Measurements from ENCODE around the gene COMMD6. TPM values are rescaled to one million over a fixed set of nuclear protein-coding genes. Genes with fewer than 3 reads are reported as not detected.

Gene COMMD6
- total and polyA plus RNA-seq, 2 donors (not counting 3 experiments of a cell fraction or from before 2014, with no cell fraction given): 71.7 to 122 TPM

DNA sequence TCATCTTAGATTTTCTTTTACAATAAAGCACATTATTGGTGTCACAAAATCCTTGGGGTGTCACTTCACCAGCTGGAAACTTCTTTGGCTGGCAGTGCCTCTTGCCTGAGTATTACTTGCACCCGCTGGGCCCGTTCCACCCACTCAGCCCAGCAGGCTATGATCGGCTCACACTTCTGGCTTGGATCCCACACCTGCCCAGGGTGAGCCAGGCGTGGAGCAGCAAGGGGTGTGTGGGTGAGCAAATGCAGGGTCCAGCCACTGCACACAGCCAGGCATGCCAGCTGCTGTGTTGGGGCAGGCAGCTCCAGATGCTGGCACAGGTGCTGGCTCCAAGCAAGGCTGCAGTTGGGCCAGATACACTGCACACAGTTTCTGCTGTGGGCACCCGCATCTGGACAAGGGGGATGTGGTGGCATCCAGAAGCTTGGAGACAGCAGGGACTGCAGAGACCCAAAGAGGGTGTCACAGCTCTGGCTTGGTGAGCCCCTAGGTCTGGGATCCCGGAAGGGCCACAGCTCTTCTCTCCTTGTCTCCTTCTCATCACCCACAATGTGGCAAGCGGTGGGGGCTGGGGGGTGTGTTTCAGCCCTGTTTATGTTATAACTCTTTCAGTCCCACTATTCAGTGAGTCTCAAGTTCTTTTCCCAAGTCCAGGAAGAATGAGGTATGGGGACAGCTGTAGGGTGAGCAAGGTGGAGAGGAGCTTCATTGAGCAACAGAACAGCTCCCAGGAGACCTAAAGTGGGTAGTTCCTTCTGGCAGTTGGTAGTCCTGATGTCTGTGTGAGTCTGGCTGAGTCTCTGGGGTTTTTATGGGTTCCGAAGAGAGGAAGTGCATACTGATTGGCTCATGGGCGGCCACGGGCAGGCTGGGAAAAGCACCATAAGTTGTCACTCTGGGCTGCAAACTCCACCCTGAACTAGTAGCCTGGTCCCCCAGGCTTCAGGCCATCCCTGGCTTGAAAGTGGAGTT, 30.3 kb downstream of the COMMD6 start:
- ChIA-PET CTCF (no interaction called here), POLR2A (no interaction called here)
- dilution Hi-C loops (cut with MboI; ENCODE audit: extremely low pct_ligation_motif_present, low sequenced_read_pairs): no loop called here

More for the DNA sequence above, 30.3 kb downstream of the COMMD6 start:
- intact Hi-C loops (cut with micrococcal nuclease): no loop called here
- no peak overlapping the region for H3K9ac ChIP-seq (replicated peaks; ENCODE audit: extremely low read depth, insufficient read depth, low read length)
- BruUV-seq (replicated peaks): no TSS peak
- H3K27ac ChIP-seq (ENCODE audit: insufficient read depth, low read depth, low read length): no peak overlapping the region
- H4K20me1 ChIP-seq (replicated peaks; ENCODE audit: control insufficient read depth, extremely low read depth, insufficient read depth, low read length): no peaks in the 10 kb centered on the region
- FAIRE-seq (no peak), DNase-seq (ENCODE audit: low read depth, low spot score) (no peak)
- no peak overlapping the region for H3K4me3 ChIP-seq (replicated peaks in 1 of 3; ENCODE audit: insufficient read depth in 1 of 3, low read depth in 1 of 3, low read length in 3 of 3)
- no peak for TF ChIP-seq POLR2AphosphoS5 (IDR thresholded peaks at IDR 0.05; ENCODE audit: insufficient read depth, low read depth, low read length)
- TF ChIP-seq MAX (IDR thresholded peaks at IDR 0.05; ENCODE audit: insufficient read depth, insufficient read length): no peak
- TF ChIP-seq EZH2 (IDR thresholded peaks at IDR 0.05; ENCODE audit: borderline replicate concordance, low read depth, low read length, severe bottlenecking): no peak
- TF ChIP-seq MYC (IDR thresholded peaks at IDR 0.05; ENCODE audit: low read depth, low read length): no peak
- TF ChIP-seq FOS (IDR thresholded peaks at IDR 0.05; ENCODE audit: borderline replicate concordance, insufficient read depth, low read length): no peak
- TF ChIP-seq, protein P1, sequence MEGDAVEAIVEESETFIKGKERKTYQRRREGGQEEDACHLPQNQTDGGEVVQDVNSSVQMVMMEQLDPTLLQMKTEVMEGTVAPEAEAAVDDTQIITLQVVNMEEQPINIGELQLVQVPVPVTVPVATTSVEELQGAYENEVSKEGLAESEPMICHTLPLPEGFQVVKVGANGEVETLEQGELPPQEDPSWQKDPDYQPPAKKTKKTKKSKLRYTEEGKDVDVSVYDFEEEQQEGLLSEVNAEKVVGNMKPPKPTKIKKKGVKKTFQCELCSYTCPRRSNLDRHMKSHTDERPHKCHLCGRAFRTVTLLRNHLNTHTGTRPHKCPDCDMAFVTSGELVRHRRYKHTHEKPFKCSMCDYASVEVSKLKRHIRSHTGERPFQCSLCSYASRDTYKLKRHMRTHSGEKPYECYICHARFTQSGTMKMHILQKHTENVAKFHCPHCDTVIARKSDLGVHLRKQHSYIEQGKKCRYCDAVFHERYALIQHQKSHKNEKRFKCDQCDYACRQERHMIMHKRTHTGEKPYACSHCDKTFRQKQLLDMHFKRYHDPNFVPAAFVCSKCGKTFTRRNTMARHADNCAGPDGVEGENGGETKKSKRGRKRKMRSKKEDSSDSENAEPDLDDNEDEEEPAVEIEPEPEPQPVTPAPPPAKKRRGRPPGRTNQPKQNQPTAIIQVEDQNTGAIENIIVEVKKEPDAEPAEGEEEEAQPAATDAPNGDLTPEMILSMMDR (IDR thresholded peaks at IDR 0.05; ENCODE audit: extremely low read depth in 1 of 2, insufficient read depth in 1 of 2, low read depth in 1 of 2, low read length in 2 of 2): no peak
- TF ChIP-seq POLR2A (IDR thresholded peaks at IDR 0.05; ENCODE audit: low read depth, low read length): no peak
- no peak for TF ChIP-seq GATA2 (IDR thresholded peaks at IDR 0.05; ENCODE audit: insufficient read depth, insufficient read length, low read depth, low read length)
- TF ChIP-seq JUN (IDR thresholded peaks at IDR 0.05; ENCODE audit: borderline replicate concordance, insufficient read depth, insufficient read length, low read depth): no peak
- no peaks in the 10 kb centered on the region for H3K9me1 ChIP-seq (replicated peaks; ENCODE audit: control insufficient read depth, extremely low read depth, insufficient read depth, low read length)
- no peaks in the 10 kb centered on the region for H3K9me3 ChIP-seq (replicated peaks; ENCODE audit: control insufficient read depth, insufficient read depth, low read length)
- no peak overlapping the region for H3K4me2 ChIP-seq (ENCODE audit: insufficient read depth, low read length)
- H3K4me1 ChIP-seq (ENCODE audit: control insufficient read depth, extremely low read depth, insufficient read depth, low read length): peaks cover 2% of the 10 kb centered on the region
- H2AFZ ChIP-seq (ENCODE audit: low read depth, low read length): no peak overlapping the region
- peaks cover 0 to 2% of the 10 kb centered on the region in 2 experiments for H3K27me3 ChIP-seq (ENCODE audit: control insufficient read depth in 2 of 2, insufficient read depth in 2 of 2, low read length in 2 of 2)
- no peaks in the 10 kb centered on the region for H3K36me3 ChIP-seq (ENCODE audit: control insufficient read depth in 2 of 2, extremely low read depth in 1 of 2, insufficient read depth in 2 of 2, low read length in 2 of 2)
- H3K79me2 ChIP-seq (ENCODE audit: control insufficient read depth, insufficient read depth, low read length): no peaks in the 10 kb centered on the region
